Memory B cell (primary cell): ENCODE data around the gene BST1.

Experiments used
- ATAC-seq: fragments of 150-1000 bp; cut with Tn5 transposase; 2 replicates; pipeline ENCODE4 v1.10.0; 2021; ENCODE audit warnings: low read depth, mild to moderate bottlenecking, moderate library complexity
- DNase-seq, 2 donors: peaks; one replicate each; pipeline ENCODE4 v3.0.0; 2022; ENCODE audit warnings: low spot score in 2 of 2
- H3K27ac Mint-ChIP-seq: one replicate; pipeline ENCODE4 v1.8.0; 2022; ENCODE audit warnings: mild to moderate bottlenecking, moderate library complexity, mixed read lengths
- H3K27me3 Mint-ChIP-seq: one replicate; pipeline ENCODE4 v1.8.0; 2022; ENCODE audit warnings: mixed read lengths
- H3K36me3 Mint-ChIP-seq: one replicate; pipeline ENCODE4 v1.8.0; 2022; ENCODE audit warnings: mild to moderate bottlenecking, mixed read lengths
- H3K4me1 Mint-ChIP-seq: one replicate; pipeline ENCODE4 v1.8.0; 2022; ENCODE audit warnings: mixed read lengths
- H3K4me3 Mint-ChIP-seq: one replicate; pipeline ENCODE4 v1.8.0; 2022; ENCODE audit warnings: mild to moderate bottlenecking, moderate library complexity, mixed read lengths
- H3K9me3 Mint-ChIP-seq: one replicate; pipeline ENCODE4 v1.8.0; 2022; ENCODE audit warnings: mixed read lengths

BST1 gene

DNA sequence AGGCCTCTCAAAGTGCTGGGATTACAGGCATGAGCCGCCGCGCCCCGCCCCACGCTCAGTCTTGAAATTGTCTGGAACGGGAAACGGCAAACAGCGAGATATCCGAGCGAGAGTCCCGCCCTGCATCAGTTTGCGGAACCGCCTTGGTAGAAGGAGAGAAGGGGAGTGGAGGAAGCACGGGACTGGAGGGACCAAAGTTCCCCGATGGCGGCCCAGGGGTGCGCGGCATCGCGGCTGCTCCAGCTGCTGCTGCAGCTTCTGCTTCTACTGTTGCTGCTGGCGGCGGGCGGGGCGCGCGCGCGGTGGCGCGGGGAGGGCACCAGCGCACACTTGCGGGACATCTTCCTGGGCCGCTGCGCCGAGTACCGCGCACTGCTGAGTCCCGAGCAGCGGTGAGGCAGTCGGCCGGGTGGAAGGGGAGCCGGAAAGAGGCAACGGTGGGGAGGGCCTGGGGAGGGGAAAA lies at the start of gene BST1:
Gene BST1 (plus strand): TSS at position 125 of the 463 bp plus-strand sequence. CDS start 80 bp downstream, at position 205.
- DNase-seq, result peak; percentile 49 to 63
- peak within 1 kb of the TSS; percentile 89 for H3K4me3 Mint-ChIP-seq
- no peaks in the 10 kb centered on the region for H3K36me3 Mint-ChIP-seq

DNA sequence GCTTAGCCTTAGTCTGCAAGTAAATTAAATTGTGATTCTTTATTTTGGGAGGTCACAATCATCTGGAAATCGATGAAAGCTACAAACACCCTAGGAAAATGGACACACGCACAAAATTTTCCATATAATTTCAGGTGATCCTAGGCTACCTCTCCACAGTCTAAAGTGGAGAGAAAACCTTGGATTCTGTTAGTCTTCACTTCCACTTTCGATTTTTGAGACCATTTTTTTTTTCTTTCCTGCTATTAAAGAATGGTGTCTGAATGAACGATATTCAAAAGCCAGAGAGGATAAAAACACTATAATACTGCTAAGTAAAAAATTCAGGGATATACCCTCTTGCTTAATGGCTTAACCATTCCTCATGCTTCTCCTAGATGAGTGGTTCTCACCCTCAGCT lies 49.4 kb upstream of the BST1 start:
- H3K27ac Mint-ChIP-seq, result peak overlapping the region; percentile 95
- H3K4me1 Mint-ChIP-seq, result peaks cover 25% of the 10 kb centered on the region
- peak overlapping the region; percentile 93 for H3K4me3 Mint-ChIP-seq
- no peaks in the 10 kb centered on the region for H3K9me3 Mint-ChIP-seq
- no peaks in the 10 kb centered on the region for H3K27me3 Mint-ChIP-seq
- no peak for ATAC-seq
- DNase-seq, result no peak
- peaks cover 2% of the 10 kb centered on the region for H3K36me3 Mint-ChIP-seq

More for the DNA sequence above, at the start of gene BST1:
- peaks cover 15% of the 10 kb centered on the region for H3K4me1 Mint-ChIP-seq
- H3K27me3 Mint-ChIP-seq, result peaks cover 20% of the 10 kb centered on the region
- H3K9me3 Mint-ChIP-seq, result peaks cover 9% of the 10 kb centered on the region
- ATAC-seq, result peak; percentile 92
- no peak within 1 kb of the TSS for H3K27ac Mint-ChIP-seq

GRCh38 chr4:15653864-15654592 lies 48.8 kb upstream of the BST1 start:
- H3K36me3 Mint-ChIP-seq, result no peaks in the 10 kb centered on the region
- H3K4me3 Mint-ChIP-seq, result peak overlapping the region; percentile 93
- H3K27ac Mint-ChIP-seq, result peak overlapping the region; percentile 95

GRCh38 chr4:15654593-15655222 lies 48.2 kb upstream of the BST1 start:
- Mint-ChIP-seq H3K9me3 (no peaks in the 10 kb centered on the region), H3K27ac (peak overlapping the region; percentile 95), H3K4me1 (peaks cover 22% of the 10 kb centered on the region), H3K36me3 (no peaks in the 10 kb centered on the region), H3K27me3 (no peaks in the 10 kb centered on the region), H3K4me3 (peak overlapping the region; percentile 96)
- ATAC-seq, result peak; percentile 65
- DNase-seq, result no peak

More at GRCh38 chr4:15653864-15654592, 48.8 kb upstream of the BST1 start:
- ATAC-seq (no peak), DNase-seq (no peak)
- Mint-ChIP-seq H3K27me3 (no peaks in the 10 kb centered on the region), H3K4me1 (peaks cover 22% of the 10 kb centered on the region), H3K9me3 (no peaks in the 10 kb centered on the region)

GRCh38 chr4:15655223-15656037 lies 47.4 kb upstream of the BST1 start, which contains the start of gene FBXL5:
TSS of gene FBXL5 (minus strand) at chr4:15655357. CDS start at chr4:15655287, 70 bp downstream.
- no peaks in the 10 kb centered on the region for H3K36me3 Mint-ChIP-seq
- peaks cover 17% of the 10 kb centered on the region for H3K4me1 Mint-ChIP-seq
- no peaks in the 10 kb centered on the region for H3K9me3 Mint-ChIP-seq
- DNase-seq (peak; percentile 82 to 83), ATAC-seq (peak; percentile 81)
- H3K4me3 Mint-ChIP-seq, result peak within 1 kb of the TSS; percentile 96
- peak within 1 kb of the TSS; percentile 95 for H3K27ac Mint-ChIP-seq
- H3K27me3 Mint-ChIP-seq, result no peaks in the 10 kb centered on the region

GRCh38 chr4:15656038-15656470 lies 46.8 kb upstream of the BST1 start:
- Mint-ChIP-seq H3K27ac (peak overlapping the region; percentile 95), H3K27me3 (no peaks in the 10 kb centered on the region), H3K4me1 (peaks cover 13% of the 10 kb centered on the region), H3K4me3 (peak overlapping the region; percentile 96), H3K36me3 (no peaks in the 10 kb centered on the region), H3K9me3 (no peaks in the 10 kb centered on the region)
- DNase-seq (no peak), ATAC-seq (no peak)

- H3K4me1 Mint-ChIP-seq, result peaks cover 9% of the 10 kb centered on the region
- H3K27me3 Mint-ChIP-seq, result no peaks in the 10 kb centered on the region
- ATAC-seq (no peak), DNase-seq (no peak)
- H3K9me3 Mint-ChIP-seq, result no peaks in the 10 kb centered on the region
- no peak overlapping the region for H3K4me3 Mint-ChIP-seq
- no peaks in the 10 kb centered on the region for H3K36me3 Mint-ChIP-seq
- H3K27ac Mint-ChIP-seq, result no peak overlapping the region
Measured at GRCh38 chr4:15657366-15657765, 45.5 kb upstream of the BST1 start.

GRCh38 chr4:15658136-15658770 lies 44.6 kb upstream of the BST1 start:
- H3K36me3 Mint-ChIP-seq, result no peaks in the 10 kb centered on the region
- no peak for DNase-seq
- no peak overlapping the region for H3K27ac Mint-ChIP-seq
- peaks cover 9% of the 10 kb centered on the region for H3K4me1 Mint-ChIP-seq
- H3K4me3 Mint-ChIP-seq, result no peak overlapping the region
- H3K9me3 Mint-ChIP-seq, result no peaks in the 10 kb centered on the region
- ATAC-seq, result no peak
- H3K27me3 Mint-ChIP-seq, result no peaks in the 10 kb centered on the region

DNA sequence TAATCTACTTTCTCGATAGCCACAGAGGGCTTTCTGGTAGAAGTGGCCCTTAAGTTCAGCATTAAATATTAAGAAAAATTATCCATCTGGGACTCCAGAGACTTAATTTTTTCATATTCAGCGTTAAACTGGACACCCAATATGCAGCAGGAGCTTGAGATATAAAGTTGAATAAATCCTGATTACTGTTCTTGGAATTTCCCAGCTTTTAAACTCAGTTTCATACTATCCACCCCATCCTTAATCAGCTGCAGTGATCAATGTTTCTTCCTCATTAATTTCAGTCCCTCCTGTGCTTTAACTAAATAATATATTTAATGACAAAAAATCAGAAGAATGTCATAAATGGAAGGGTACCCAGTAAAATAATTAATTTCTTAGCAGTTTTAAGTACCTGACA lies 44.1 kb upstream of the BST1 start:
- Mint-ChIP-seq H3K4me1 (peaks cover 4% of the 10 kb centered on the region), H3K36me3 (no peaks in the 10 kb centered on the region), H3K4me3 (no peak overlapping the region), H3K27me3 (no peaks in the 10 kb centered on the region), H3K9me3 (no peaks in the 10 kb centered on the region), H3K27ac (no peak overlapping the region)
- no peak for DNase-seq
- no peak for ATAC-seq

DNA sequence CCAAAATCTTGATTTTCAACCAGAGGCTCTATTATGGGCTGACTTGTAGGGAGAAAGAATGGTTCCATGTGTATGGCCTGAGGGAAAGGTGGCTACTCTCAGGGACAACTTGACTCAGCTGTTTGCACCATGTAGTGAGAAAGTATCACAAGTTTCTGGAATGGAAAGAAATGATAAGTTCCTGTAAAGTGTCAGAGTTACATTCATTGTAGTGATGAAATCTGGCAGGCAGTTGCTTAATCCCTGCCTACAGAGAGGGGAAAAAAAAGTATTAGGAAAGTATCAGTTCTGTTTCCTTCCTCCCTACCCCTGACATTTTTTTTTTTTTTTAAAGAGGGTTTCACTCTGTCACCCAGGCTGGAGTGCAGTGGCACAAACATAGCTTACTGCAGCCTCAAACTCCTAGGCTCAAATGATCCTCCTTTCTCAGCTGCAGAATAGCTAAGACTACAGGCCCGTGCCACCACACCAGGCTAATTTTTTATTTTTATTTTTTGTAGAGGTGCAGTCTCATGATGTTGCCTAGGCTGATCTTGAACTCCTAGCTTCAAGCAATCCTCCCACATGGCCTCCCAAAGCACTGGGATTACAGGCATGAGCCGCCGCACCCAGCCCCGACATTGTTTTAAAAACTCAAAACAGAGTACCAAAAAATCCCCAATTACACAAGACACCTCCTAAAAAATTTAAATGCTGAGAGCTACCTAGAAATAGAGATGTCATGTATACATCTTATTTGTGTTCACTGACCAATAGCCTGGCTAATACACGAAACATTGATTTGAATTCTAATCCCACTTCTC lies 42.9 kb upstream of the BST1 start:
- DNase-seq (no peak), ATAC-seq (no peak)
- no peaks in the 10 kb centered on the region for H3K36me3 Mint-ChIP-seq
- no peaks in the 10 kb centered on the region for H3K9me3 Mint-ChIP-seq
- H3K4me3 Mint-ChIP-seq, result no peak overlapping the region
- H3K27me3 Mint-ChIP-seq, result no peaks in the 10 kb centered on the region
- no peak overlapping the region for H3K27ac Mint-ChIP-seq
- H3K4me1 Mint-ChIP-seq, result peaks cover 2% of the 10 kb centered on the region

GRCh38 chr4:15665753-15666365 lies 37.0 kb upstream of the BST1 start:
- Mint-ChIP-seq H3K27ac (no peak overlapping the region), H3K36me3 (no peaks in the 10 kb centered on the region), H3K9me3 (no peaks in the 10 kb centered on the region), H3K4me1 (no peaks in the 10 kb centered on the region), H3K27me3 (no peaks in the 10 kb centered on the region), H3K4me3 (no peak overlapping the region)
- DNase-seq (no peak), ATAC-seq (no peak)

- Mint-ChIP-seq H3K4me1 (no peaks in the 10 kb centered on the region), H3K36me3 (no peaks in the 10 kb centered on the region), H3K27ac (no peak overlapping the region)
Measured at GRCh38 chr4:15667006-15667405, 35.9 kb upstream of the BST1 start.

More at GRCh38 chr4:15667006-15667405, 35.9 kb upstream of the BST1 start:
- DNase-seq, result no peak
- H3K9me3 Mint-ChIP-seq, result no peaks in the 10 kb centered on the region
- ATAC-seq, result no peak
- H3K4me3 Mint-ChIP-seq, result no peak overlapping the region
- no peaks in the 10 kb centered on the region for H3K27me3 Mint-ChIP-seq
